Skin epidermis (tissue), 12 donors: Measurements from ENCODE around the gene RPN1.
"Not testable (repeated sequence)": the region's sequence is repeated elsewhere in the genome, so short reads cannot be mapped to it uniquely, and the experiment has no call there.

Source experiments
- H3K27ac ChIP-seq, 21 experiments: fragments of 200-600 bp; sonication (generic) in 11 of 21; one replicate each; pipeline ENCODE4 v1.5.0; 2020; ENCODE audit warnings: mild to moderate bottlenecking in 3 of 21, inconsistent platforms in 2 of 21, moderate library complexity in 2 of 21
- H3K4me3 ChIP-seq, 7 experiments: fragments of 200-600 bp; sonication (generic) in 2 of 7; one replicate each; pipeline ENCODE4 v1.5.0; 2020; ENCODE audit warnings: inconsistent platforms in 2 of 7, mild to moderate bottlenecking in 2 of 7, moderate library complexity in 1 of 7

The RPN1 gene

DNA sequence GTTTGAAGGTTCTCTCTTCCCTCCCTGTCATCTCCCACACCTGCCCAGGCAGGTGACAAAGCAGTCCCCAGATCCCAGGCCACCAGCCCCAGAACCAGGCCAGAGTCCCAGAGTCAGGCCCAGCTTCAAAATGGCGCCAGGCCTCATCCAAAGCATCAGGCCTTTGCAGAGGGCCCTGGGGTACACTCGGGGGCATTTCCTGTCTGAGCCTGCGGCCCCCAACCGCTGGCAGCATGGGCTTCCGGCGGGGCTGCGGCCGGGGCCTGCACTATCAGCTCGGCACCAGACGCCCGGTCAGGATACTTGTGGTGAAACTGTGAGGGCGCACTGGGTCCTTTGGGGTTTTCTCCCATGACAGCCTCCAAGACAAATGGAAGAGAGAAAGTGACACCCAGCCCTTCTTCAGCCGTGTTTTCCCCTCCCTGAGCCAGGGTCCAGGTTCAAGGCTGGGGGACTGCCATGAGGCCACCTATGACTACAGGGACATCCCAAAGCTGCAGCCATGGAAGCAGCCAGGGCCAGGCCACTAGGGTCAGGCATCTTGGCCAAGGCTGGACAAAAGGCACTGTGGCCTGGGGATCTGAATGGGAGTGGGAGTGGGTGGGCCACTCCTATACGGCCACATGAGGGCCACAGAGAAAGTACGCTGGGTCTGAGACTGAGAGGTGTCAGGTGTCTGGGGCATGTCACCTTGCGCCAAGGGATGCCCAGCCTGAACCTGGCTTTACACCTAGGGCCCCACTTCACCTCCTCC, 33.9 kb downstream of the RPN1 start:
- H3K4me3 ChIP-seq: peak overlapping the region in 4 of 7 experiments; percentile 55 to 80 (median 66)

DNA sequence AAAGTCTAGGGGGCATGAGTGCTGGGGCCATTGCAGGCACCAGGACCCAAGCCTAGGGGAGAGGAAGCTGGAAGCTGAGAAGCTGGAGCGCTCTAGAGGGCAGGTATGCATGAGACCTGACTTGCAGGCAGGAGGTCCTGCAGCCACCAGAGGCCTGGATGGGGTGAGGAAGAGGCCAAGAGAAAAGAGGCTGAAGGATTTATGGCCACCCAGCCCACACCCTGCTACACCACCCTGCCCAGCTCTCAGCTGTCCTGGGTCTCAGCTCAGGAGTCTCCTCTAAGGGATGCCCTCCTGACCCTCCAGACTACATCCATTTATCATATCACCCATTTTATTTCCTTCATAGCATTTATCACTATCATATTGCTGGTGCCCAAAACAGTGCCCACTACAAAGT, 36.5 kb downstream of the RPN1 start:
- no peak overlapping the region for H3K4me3 ChIP-seq

More for the DNA sequence above, 33.9 kb downstream of the RPN1 start:
- peak overlapping the region in 20 of 21 experiments; percentile 65 to 93 (median 88) for H3K27ac ChIP-seq

DNA sequence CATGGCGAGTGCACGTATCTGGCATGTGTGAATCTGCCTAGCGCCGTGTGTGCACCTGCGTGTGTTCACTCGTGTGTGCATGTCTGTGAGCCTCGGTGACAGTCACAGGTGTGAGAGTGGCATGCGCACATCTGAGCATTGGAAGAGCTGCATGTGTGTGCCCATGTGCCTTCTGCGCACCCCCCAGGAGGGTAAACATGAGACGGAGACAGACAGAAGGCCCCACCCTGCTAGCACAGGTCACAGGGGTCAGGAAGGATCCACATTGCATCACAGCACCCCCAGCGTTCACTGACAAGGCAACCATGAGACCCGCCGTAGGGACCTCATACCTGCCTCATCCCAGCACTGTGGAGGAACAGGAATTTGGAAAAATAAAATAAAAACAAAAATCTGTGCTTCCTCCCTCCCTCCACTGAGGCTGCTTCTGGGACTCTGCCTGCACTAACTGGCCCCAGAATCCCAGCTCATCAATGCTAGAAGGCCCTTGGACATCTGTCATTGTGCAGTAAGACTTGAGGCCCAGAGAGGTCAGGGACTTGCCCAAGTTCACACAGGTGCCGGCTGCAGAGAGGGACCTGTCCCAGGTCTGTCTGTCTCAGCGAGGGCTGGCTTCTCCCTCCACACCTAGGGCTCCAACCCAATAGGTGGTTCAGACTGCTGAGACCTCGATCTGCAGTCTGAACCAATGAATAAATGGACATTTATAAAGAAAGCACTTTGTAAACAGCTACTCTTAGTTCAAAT, 37.4 kb downstream of the RPN1 start:
- Histone ChIP-seq H3K27ac (no peak overlapping the region), H3K4me3 (no peak overlapping the region)

More for the DNA sequence above, 36.5 kb downstream of the RPN1 start:
- no peak overlapping the region for H3K27ac ChIP-seq

DNA sequence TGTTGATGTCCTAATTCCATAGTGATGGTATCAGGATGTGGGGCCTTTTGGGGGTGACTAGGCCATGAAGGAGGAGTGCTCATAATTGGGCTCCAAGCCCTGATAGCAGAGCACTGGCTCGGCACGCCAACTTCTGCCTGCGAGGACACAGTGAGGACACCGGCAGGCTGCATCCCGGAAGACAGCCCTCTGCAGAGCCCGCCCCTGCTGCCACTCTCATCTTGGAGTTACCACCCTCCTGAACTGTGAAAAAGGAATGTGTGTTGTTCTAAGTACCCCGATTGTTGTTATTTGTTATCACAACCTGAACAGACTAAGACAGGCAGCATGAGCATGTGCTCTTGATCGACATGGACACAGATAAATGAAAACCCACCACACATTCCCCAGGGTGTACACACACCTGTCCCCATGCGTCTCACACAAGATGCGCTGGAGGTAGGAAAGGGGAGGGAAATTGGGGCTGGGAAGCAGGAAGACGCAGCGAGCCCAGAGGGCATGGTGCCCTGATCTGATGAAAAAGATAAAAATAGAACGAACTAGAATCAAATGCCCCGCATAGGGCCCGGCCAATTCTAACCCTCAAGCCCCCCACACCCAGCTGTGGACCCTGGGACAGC, 40.1 kb downstream of the RPN1 start:
- H3K27ac ChIP-seq: no peak overlapping the region
- H3K4me3 ChIP-seq: no peak overlapping the region

DNA sequence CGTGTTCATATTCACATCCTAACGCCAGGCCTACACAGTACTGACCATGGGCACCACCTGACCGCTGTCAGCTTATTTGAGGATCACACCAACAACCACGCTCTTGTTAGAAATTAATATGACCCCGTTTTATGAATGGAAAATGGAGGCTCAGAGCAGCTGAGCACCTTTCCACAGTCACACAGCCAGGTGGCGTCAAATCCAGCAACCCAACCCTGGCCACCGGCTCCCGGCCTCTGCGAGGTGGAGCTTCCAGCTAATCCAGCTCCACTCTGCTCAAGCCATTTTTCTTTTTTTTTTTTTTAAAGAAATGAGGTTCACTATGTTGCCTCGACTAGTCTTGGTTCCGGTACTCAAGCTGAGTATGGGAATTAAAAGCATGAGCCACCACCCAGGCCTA, 41.3 kb downstream of the RPN1 start:
- Histone ChIP-seq H3K27ac (no peak overlapping the region), H3K4me3 (no peak overlapping the region)

DNA sequence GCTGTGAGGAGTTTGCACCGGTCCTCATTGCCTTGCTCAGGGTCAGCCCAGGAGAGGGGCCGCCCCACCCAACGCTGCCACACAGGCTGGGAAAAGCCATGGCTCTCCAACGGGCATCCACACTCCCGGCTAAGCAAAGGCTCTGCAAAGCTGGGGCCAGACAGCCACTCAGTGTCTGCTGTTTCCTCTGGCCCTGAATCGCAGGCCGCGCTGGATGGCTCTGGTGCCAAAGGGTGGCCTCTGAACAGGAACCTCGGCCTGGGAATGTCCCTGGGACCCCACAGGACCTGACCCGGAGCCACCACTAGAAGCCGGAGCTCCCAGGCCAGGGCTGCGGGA, 42.9 kb downstream of the RPN1 start:
- H3K27ac ChIP-seq: peak overlapping the region in 11 of 21 experiments; percentile 1 to 71 (median 59)

DNA sequence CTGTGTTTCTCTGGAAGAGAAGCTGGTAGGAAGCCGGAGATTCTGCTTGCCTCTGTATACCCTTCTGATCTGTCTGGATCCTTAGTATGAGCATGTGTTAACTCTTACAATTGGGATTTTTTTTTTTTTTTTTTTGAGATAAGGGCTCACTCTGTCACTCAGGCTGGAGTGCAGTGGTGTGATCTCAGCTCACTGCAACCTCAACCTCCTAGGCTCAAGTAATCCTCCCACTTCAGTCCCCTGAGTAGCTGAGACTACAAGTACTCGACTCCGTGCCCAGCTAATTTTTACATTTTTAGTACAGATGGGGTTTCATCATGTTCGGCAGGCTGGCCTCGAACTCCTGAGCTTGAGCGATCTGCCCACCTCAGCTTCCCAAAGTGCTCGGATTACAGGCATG, 44.5 kb downstream of the RPN1 start:
- Histone ChIP-seq H3K4me3 (no peak overlapping the region), H3K27ac (no peak overlapping the region)

More for the DNA sequence above, 42.9 kb downstream of the RPN1 start:
- H3K4me3 ChIP-seq: peak overlapping the region in 6 of 7 experiments; percentile 25 to 46 (median 36)

DNA sequence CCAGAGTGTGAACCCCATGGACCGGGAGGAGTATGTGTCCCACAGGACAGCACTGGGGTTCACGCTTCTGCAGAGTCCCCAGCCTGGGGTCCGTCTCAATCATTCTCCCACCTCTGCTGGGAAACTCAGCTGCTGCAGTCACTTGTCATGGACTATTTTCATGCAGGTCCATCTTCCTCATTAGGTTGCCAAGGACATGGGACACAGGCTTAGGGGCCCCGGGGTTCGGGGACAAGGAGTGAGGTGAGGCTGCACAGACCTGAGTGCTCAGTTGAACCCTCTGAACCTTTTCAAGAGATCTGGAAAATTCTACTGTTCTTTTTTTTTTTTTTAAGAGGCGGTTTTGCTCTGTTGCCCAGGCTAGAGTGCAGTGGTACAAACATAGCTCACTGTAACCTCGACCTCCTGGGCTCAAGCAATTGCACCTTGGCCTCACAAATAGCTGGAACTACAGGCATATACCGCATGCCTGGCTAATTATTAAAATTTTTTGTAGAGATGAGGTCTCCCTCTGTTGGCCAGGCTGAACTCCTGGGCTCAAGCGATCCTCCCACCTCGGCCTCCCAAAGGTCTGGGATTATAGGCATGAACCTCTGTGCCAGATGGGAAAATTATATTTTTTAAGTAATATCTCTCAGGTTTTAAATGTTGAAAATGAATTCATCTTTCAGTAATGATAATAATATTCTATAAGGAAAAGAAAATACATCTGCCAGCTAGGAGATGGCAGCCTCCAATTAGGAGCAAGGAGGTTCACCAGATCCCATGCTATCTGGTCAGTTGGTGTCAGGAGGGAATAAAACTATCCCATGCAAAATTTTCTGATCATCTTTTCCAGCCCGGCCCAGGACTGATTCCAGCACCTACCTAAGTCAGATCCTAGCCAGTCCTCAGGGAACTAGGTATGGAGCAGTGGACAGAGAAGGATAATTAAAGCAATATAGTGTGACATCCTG, 45.2 kb downstream of the RPN1 start:
- no peak overlapping the region for H3K4me3 ChIP-seq
- no peak overlapping the region for H3K27ac ChIP-seq

DNA sequence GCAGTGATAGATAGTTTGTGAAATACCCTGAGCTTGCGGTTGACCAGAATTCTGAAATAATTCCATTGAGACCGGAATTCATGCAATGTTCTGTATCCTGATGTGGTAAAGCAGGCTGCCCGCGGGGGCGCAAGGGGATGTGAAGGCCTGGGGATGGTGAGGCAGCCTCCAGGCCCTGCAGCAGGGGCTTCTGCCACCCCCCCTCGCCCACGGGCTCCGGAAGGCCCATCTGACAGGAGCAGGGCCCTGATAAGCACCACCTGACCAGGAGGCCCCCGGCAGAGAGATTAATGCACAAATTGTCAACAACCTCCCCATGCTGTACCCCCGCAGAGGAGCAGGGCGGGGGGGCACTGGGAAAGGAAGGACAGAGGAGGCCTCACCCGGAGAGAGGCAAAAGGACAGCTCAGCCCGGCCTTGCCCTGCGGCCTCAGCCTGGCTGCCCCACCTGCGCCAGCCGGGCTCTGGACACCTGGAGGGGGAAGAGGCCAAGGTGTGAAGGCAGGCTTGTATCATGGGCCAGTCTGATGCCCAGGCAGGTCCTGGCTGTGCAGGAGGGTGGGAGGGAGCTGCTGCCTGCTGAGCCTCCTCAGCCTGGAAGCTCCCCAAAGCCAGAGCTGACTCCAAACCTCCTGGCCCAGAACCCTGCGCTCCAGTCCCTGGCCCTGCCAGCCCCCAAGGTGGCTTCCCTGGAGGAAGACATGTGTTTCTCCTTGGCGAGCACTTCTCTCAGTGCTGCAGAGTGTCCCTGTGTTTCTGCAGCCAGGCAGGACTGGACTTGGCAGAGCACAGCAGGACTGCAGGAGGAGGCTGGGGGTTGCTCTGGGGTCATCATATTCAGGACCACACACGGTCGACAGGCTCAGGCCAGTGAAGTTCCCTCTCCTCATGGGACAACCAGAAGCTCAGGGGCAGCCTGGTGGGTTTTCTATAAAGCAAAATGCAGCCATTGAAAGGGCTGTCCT, 46.5 kb downstream of the RPN1 start:
- no peak overlapping the region for H3K4me3 ChIP-seq
- H3K27ac ChIP-seq: peak overlapping the region in 2 of 21 experiments; percentile 14 to 36

DNA sequence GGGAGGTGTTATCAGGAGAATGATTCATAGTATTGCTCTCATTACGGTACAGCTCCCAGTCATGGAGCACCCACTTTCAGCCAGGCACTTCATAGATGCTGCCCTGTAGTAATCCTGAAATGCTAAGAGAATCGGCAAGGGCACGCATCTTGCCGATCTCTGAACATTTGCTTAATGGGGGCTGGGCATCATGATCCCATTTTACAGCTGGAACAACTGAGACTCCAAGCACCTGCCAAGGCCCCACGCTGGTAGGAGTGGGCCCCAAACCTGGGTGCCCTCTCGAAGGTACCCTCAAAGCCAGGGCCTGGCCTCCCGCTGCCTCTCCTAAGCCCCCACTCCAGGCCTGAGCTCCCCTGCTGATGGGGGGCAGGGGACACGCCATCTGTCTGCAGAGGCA, 47.3 kb downstream of the RPN1 start:
- no peak overlapping the region for H3K27ac ChIP-seq
- no peak overlapping the region for H3K4me3 ChIP-seq

DNA sequence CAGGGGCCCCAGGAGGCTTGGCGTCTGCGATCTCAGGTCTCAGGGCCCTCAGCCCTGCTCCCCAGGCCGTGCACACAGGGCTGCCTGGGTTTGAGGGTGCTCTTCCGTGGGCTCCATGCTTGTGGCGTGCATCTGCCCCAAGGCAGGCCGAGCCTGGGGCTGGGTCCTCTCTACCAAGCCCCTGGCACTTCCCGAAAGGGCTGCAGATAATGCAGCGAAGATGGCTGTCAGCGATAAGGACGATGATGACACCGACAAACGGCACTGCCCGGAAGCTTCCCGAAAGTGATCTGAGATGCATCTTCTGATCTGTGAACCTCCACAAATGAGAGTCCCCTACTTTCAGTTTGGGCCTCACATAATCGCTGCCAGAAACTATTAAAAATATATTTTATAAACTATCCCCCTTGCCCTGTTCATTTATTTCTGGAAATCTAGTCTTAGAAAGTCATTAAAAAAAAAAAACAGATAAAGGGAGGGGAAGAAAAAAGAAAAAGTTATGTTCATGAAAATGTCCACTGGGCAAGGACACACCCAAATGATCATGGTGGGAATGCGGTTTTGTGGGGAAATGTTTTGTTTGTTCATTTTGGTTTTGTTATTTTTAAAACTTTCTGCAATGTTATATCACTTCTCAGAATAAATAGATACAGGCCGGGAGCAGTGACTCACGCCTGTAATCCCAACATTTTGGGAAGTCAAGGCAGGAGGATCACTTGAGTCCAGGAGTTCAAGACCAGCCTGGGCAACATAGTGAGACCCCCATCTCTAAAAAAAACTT, 51.5 kb downstream of the RPN1 start:
- no peak overlapping the region for H3K27ac ChIP-seq

DNA sequence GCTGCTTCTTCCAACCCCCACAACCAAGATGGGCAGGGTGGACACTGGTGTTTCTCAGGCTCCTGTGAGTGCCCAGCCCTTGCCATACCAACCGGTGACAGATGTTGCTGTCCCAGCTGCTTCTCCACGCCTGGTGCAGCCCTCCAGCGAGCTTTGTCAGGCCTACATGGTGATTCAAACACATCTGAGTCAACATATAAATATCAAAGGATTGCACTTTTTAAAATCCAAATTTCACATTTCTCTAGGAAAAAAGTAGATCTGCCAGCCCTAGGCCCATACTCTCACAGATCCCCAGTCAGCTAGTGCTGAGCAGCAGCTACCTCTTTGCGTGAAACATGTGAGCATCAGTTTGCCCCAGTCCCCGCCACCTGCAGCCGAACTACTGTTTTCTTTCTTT, 52.7 kb downstream of the RPN1 start:
- H3K27ac ChIP-seq: no peak overlapping the region
- no peak overlapping the region for H3K4me3 ChIP-seq

More for the DNA sequence above, 51.5 kb downstream of the RPN1 start:
- no peak overlapping the region for H3K4me3 ChIP-seq

DNA sequence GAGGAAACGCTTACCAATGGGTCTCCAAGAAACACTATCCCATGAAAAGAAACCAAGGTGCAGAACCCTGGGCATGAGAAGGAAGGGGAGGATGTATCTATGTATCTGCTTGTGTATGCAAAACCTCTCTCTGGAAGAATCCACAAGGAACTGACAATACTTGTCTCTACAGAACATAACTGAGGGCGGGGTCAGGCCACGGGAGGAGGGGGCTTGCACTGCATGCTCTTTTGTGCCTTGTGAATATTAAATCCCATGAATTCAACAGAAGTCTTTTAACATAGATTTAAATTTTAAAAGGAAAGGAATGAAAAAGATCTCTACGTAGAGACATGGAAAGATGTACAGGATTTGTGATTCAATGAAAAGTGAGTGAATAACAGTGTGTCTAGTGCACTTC, 57.8 kb downstream of the RPN1 start:
- no peak overlapping the region for H3K27ac ChIP-seq
- H3K4me3 ChIP-seq: no peak overlapping the region

DNA sequence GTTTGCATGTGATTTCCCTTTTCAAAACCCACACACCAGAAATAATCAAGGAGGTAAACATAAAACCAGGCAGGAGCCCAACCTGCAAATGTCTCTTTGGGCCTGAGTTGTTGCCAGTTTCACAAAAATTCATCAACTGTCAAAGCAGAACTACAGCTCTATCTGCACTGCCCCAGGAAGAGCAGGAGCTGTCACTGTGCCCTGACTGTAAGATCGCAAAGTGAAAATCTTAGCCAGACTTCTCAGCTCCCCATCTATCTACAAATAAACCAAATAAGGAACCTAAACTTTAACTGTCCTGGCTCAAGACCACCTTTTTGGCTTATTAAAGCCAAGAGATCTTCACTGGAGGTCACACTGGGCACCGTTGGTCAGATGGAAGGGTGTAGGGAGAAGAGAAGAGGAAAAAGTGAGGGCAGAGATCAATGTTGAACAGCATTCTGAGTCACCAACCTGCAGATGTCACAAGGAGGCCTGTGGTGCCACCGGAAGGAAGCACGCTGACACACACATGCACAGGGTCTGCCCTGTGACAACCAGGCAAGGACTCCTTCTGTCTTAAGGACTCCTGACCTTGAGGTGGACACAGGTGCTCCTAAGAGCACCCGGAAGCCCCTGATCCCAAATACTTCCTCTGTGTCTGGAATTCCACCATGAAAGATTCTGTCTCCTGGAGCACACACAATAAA, 58.7 kb downstream of the RPN1 start:
- peak overlapping the region in 2 of 21 experiments; percentile 39 to 55 for H3K27ac ChIP-seq
- H3K4me3 ChIP-seq: no peak overlapping the region

DNA sequence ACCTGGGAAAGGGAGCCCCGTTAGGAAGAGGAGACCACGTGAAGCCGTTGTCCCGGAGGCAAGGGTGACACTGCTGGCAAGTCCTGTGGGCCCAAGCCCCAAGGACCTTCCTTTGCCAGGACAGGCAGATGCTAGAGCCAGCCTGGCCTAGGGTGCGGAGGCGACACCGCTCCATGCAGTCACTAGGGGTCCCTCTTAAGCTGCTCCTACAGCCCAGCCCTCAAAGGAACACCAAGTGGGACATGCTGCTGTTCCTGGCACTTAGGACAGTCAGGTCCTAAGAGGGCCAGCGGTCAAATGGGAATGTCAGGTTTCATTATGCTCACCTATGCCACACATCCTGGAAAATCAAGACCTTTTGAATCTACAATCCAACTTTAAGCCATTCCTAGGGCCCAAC, 59.7 kb downstream of the RPN1 start:
- Histone ChIP-seq H3K27ac (peak overlapping the region in 1 of 21 experiments; percentile 3), H3K4me3 (no peak overlapping the region)

DNA sequence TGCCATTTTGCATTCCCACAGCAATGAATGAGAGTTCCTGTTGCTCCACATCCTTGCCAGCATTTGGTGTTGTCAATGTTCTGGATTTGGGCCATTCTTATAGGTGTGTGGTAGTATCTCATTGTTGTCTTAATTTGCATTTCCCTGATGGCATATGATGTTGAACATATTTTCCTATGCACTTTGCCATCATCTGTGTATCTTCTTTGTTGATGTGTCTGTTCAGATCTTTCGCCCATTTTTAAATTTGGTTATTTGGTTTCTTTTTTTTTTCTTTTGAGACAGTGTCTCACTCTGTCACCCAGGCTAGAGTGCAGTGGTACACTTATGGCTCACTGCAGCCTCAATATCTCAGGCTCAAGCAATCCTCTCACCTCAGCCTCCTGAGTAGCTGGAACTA, 60.6 kb downstream of the RPN1 start:
- H3K4me3 ChIP-seq, H3K27ac ChIP-seq: not testable (repeated sequence)

DNA sequence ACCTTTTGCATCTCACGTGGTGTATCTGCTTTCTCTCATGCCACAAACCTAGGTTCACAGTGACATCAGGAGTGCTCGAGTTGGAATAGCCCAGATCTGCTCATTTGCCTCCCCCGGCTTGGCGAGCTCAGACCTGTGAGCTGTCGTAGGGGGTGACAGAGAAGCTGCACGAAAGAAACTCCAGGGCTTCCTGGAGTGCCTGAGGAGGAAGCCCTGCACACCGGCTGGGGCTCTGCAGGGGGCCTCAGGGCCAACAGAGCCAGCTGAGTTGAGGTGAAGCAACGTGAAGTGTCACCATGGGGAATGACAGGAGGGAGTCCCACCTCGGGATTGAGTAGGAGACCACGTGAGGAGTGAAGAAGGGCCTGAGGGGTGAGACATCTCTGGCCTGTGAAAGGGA, 62.5 kb downstream of the RPN1 start:
- H3K27ac ChIP-seq: no peak overlapping the region
- H3K4me3 ChIP-seq: no peak overlapping the region
